Subcutaneous adipose tissue (tissue), 4 donors: Measurements from ENCODE around the gene REXO4. TPM values are rescaled to one million over a fixed set of nuclear protein-coding genes. Genes with fewer than 3 reads are reported as not detected.

ENCODE experiments used
- CTCF ChIP-seq: fragments of 450-650 bp; IDR thresholded peaks from one replicate; pipeline ENCODE4 v1.5.1; 2016; ENCODE audit warnings: low read depth, mild to moderate bottlenecking, control low read depth, antibody characterized with exemption, moderate library complexity
- total RNA-seq, 4 donors: library from RNA; depleted of rRNA; stranded (reverse); fragments of >200 nt; gene quantifications; one replicate each; pipeline ENCODE4 v1.1.0, GENCODE V29; 2016

The REXO4 gene
- total RNA-seq, 4 donors from 2014 or later = 11.6 to 17.0 (median 16.6) TPM

- TF ChIP-seq CTCF = no peak
Observed at GRCh38 chr9:133385452-133385851, 32.4 kb downstream of the REXO4 start.

- TF ChIP-seq CTCF = no peak
Observed at GRCh38 chr9:133384736-133385321, 33.0 kb downstream of the REXO4 start.

GRCh38 chr9:133383438-133383837 lies 34.4 kb downstream of the REXO4 start:
- no peak for TF ChIP-seq CTCF

- no peak for TF ChIP-seq CTCF
Observed at GRCh38 chr9:133382507-133383141, 35.2 kb downstream of the REXO4 start.

GRCh38 chr9:133380734-133381133 lies 37.1 kb downstream of the REXO4 start:
- TF ChIP-seq CTCF = no peak

GRCh38 chr9:133379153-133380086 lies 38.4 kb downstream of the REXO4 start:
- TF ChIP-seq CTCF = no peak

- TF ChIP-seq CTCF = no peak
Observed at GRCh38 chr9:133378408-133378962, 39.3 kb downstream of the REXO4 start.
